Endothelial cell of umbilical vein (primary cell): ENCODE measurements around the gene SNED1. TPM values are rescaled to one million over a fixed set of nuclear protein-coding genes. Genes with fewer than 3 reads are reported as not detected.

Experiments used
- BruUV-seq: library from RNA; stranded (reverse); fragments of 400-500 nt; replicated peaks from 2 replicates; lab custom pipeline; 2021; lab: Mats Ljungman, UMichigan
- CTCF ChIA-PET: fragments of 300-600, 350-600 bp; sonication (Branson Sonifier 250); formaldehyde crosslinking; loops from one replicate; lab custom pipeline; 2021; ENCODE audit warnings: antibody characterized with exemption, inconsistent platforms; lab: Charles Lee
- POLR2A ChIA-PET: fragments of 300-600, 350-600 bp; sonication (Branson Sonifier 250); formaldehyde crosslinking; loops from one replicate; lab custom pipeline; 2021; ENCODE audit warnings: antibody characterized with exemption, inconsistent platforms; lab: Charles Lee
- DNase-seq: peaks from one replicate; pipeline ENCODE4 v3.0.0-alpha.2; 2011; ENCODE audit warnings: low read depth, low spot score
- FAIRE-seq: peaks from 2 replicates; lab custom pipeline; 2011; peaks lifted over from hg19 to GRCh38; lab: Jason Lieb, UNC
- H2AFZ ChIP-seq: 2 replicates; pipeline ENCODE4 v1.6.0; 2012; ENCODE audit warnings: low read depth, low read length, control low read depth, inconsistent platforms
- H3K27ac ChIP-seq: 2 replicates; pipeline ENCODE4 v1.5.1; 2011; ENCODE audit warnings: low read depth, mild to moderate bottlenecking, control low read depth, low read length, moderate library complexity; ENCODE audit not compliant: insufficient read depth
- H3K27me3 ChIP-seq, 2 experiments: 2 replicates each; pipeline versions ENCODE4 v1.6.0 to v1.6.1; 2011; ENCODE audit warnings: low read length in 2 of 2, mixed read lengths in 1 of 2; ENCODE audit not compliant: control insufficient read depth in 2 of 2, insufficient read depth in 2 of 2
- H3K36me3 ChIP-seq, 2 experiments: 2 replicates in 1 of 2; 3 replicates in 1 of 2; pipeline ENCODE4 v1.5.1; 2011; ENCODE audit warnings: low read length in 2 of 2, mild to moderate bottlenecking in 1 of 2, moderate library complexity in 1 of 2; ENCODE audit not compliant: control insufficient read depth in 2 of 2, insufficient read depth in 2 of 2; ENCODE audit errors: extremely low read depth in 1 of 2
- H3K4me1 ChIP-seq: 3 replicates; pipeline ENCODE4 v1.5.1; 2011; ENCODE audit warnings: mild to moderate bottlenecking, low read length; ENCODE audit not compliant: control insufficient read depth, insufficient read depth; ENCODE audit errors: extremely low read depth
- H3K4me2 ChIP-seq: 2 replicates; pipeline ENCODE4 v1.6.1; 2011; ENCODE audit warnings: low read length, control low read depth, mixed read lengths; ENCODE audit not compliant: insufficient read depth
- H3K4me3 ChIP-seq, 3 experiments: fragments of 200-600 bp in 1 of 3; sonication (generic), shearing (Covaris generic) in 1 of 3; replicated peaks in 1 of 3; 2 replicates each; pipeline ENCODE4 v1.5.1; 2011 to 2016; ENCODE audit warnings: control low read depth in 3 of 3, low read length in 3 of 3, mild to moderate bottlenecking in 2 of 3, inconsistent platforms in 1 of 3, low read depth in 1 of 3, moderate library complexity in 1 of 3; ENCODE audit not compliant: insufficient read depth in 1 of 3
- H3K79me2 ChIP-seq: 2 replicates; pipeline ENCODE4 v1.6.0; 2012; ENCODE audit warnings: low read length, inconsistent platforms; ENCODE audit not compliant: control insufficient read depth, insufficient read depth
- H3K9ac ChIP-seq: replicated peaks from 2 replicates; pipeline ENCODE3; 2011; ENCODE audit warnings: low read length, control low read depth; ENCODE audit not compliant: insufficient read depth; ENCODE audit errors: extremely low read depth
- H3K9me1 ChIP-seq: replicated peaks from 3 replicates; pipeline ENCODE4 v1.6.0; 2011; ENCODE audit warnings: mild to moderate bottlenecking, low read length; ENCODE audit not compliant: control insufficient read depth, insufficient read depth; ENCODE audit errors: extremely low read depth
- H3K9me3 ChIP-seq: replicated peaks from 2 replicates; pipeline ENCODE4 v1.5.1; 2012; ENCODE audit warnings: low read length, inconsistent platforms; ENCODE audit not compliant: control insufficient read depth, insufficient read depth
- H4K20me1 ChIP-seq: replicated peaks from 2 replicates; pipeline ENCODE3; 2011; ENCODE audit warnings: mild to moderate bottlenecking, low read length; ENCODE audit not compliant: control insufficient read depth, insufficient read depth; ENCODE audit errors: extremely low read depth
- EZH2 ChIP-seq: IDR thresholded peaks from 2 replicates; pipeline ENCODE4 v1.6.1; 2012; ENCODE audit warnings: borderline replicate concordance, low read depth, mild to moderate bottlenecking, moderate library complexity, low read length, inconsistent platforms; ENCODE audit not compliant: severe bottlenecking
- FOS ChIP-seq: IDR thresholded peaks from 2 replicates; pipeline ENCODE4 v1.6.1; 2011; ENCODE audit warnings: mild to moderate bottlenecking, low read length, moderate library complexity, borderline replicate concordance; ENCODE audit not compliant: insufficient read depth
- GATA2 ChIP-seq: IDR thresholded peaks from 2 replicates; pipeline ENCODE4 v1.7.0; 2011; ENCODE audit warnings: low read depth, mild to moderate bottlenecking, moderate library complexity, mixed read lengths, low read length; ENCODE audit not compliant: insufficient read length, insufficient read depth
- JUN ChIP-seq: IDR thresholded peaks from 2 replicates; pipeline ENCODE4 v1.6.1; 2011; ENCODE audit warnings: borderline replicate concordance, low read depth; ENCODE audit not compliant: insufficient read length, insufficient read depth
- MYC ChIP-seq: IDR thresholded peaks from one replicate; pipeline ENCODE4 v1.6.1; 2011; ENCODE audit warnings: mild to moderate bottlenecking, low read depth, low read length
- POLR2A ChIP-seq: IDR thresholded peaks from 2 replicates; pipeline ENCODE4 v1.6.1; 2012; ENCODE audit warnings: low read depth, mild to moderate bottlenecking, control low read depth, low read length
- POLR2AphosphoS5 ChIP-seq: IDR thresholded peaks from 2 replicates; pipeline ENCODE4 v1.6.1; 2012; ENCODE audit warnings: low read depth, mild to moderate bottlenecking, control low read depth, low read length, moderate library complexity; ENCODE audit not compliant: insufficient read depth
- dilution Hi-C: fragments of 300-500 bp; cut with MboI; formaldehyde crosslinking; loops from one replicate; pipeline ENCODE4 v1.15.0; 2019; ENCODE audit warnings: low sequenced_read_pairs; ENCODE audit not compliant: extremely low pct_ligation_motif_present
- intact Hi-C: fragments of 100-400 bp; cut with micrococcal nuclease; formaldehyde crosslinking; loops from one replicate; pipeline ENCODE4 v1.10.0; 2022
- polyA plus RNA-seq, 4 experiments: library from polyadenylated mRNA; depleted of rRNA in 3 of 4; stranded (reverse) in 3 of 4; unstranded in 1 of 4; fragments of >200 nt; gene quantifications; 2 replicates each; pipeline versions ENCODE4 v1.2.1 to v1.2.3, GENCODE V29; 2011 to 2012; ENCODE audit warnings: missing spikeins in 1 of 4
- total RNA-seq: library from RNA; stranded (reverse); gene quantifications from 2 replicates; pipeline ENCODE4 v1.2.3, GENCODE V29; 2021
- TF ChIP-seq, protein P1 (sequence below), 2 donors: IDR thresholded peaks; 1 replicate in 1 of 2; 2 replicates in 1 of 2; pipeline ENCODE4 v1.5.1; 2011; ENCODE audit warnings: low read length in 2 of 2, mild to moderate bottlenecking in 2 of 2, moderate library complexity in 2 of 2, control low read depth in 1 of 2, inconsistent platforms in 1 of 2, low read depth in 1 of 2; ENCODE audit not compliant: insufficient read depth in 1 of 2; ENCODE audit errors: extremely low read depth in 1 of 2
- TF ChIP-seq, protein P2 (sequence below): IDR thresholded peaks from 2 replicates; pipeline ENCODE4 v1.6.1; 2011; ENCODE audit not compliant: insufficient read depth, insufficient read length

Gene SNED1
- total and polyA plus RNA-seq, 2 donors (not counting 3 experiments of a cell fraction or from before 2014, with no cell fraction given) = 14.1 to 17.2 TPM

DNA sequence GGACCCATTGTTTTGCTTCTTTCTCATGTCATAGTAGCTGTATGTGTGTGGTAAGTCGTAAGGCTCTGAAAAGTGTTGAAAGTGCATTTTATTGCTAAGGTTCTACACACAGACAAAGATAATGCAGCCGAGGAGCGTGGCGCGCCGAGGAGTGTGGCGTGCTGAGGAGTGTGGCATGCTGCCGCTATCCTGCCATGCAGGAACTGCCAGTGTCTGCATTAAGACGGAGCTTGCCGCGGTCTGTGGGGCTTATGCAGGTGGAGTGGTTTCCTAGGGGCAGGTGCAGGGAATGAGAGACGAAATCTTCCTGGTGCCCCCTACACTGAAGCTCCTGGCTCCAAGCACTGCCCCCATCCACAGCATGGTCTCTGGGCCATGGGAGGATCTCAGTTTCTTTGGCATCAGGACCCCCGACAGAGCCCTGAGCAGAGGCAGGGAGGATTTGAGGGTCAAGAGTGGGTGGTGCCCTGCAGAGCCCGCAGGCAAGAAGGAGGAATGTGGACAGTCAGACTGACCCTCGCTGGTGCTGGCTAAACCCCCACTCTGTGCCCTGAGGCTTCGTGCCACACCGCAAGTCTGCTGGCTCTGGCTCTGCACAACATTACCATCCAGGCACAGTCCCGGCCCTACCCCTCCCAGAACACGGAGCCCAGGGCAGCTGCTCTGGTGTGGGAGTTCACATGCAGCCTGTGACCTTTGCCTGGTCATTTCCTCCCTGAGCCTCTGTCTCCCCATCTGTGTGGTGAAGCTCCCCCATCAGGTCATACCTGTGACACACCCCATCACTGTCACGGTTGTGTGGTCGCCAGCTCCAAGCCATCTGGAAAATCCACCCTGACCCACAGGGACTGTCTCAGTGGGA is 3.2 kb downstream of the SNED1 start:
- Histone ChIP-seq H3K4me2 (no peak overlapping the region), H3K9me3 (no peaks in the 10 kb centered on the region), H3K9me1 (no peaks in the 10 kb centered on the region), H3K9ac (no peak overlapping the region), H3K4me1 (peaks cover 12% of the 10 kb centered on the region), H3K27me3 (no peaks in the 10 kb centered on the region), H3K36me3 (no peaks in the 10 kb centered on the region), H3K27ac (no peak overlapping the region), H3K4me3 (no peak overlapping the region), H3K79me2 (peaks cover 9% of the 10 kb centered on the region), H2AFZ (no peak overlapping the region), H4K20me1 (no peaks in the 10 kb centered on the region)
- TF ChIP-seq EZH2 = no peak
- TF ChIP-seq, protein P1, sequence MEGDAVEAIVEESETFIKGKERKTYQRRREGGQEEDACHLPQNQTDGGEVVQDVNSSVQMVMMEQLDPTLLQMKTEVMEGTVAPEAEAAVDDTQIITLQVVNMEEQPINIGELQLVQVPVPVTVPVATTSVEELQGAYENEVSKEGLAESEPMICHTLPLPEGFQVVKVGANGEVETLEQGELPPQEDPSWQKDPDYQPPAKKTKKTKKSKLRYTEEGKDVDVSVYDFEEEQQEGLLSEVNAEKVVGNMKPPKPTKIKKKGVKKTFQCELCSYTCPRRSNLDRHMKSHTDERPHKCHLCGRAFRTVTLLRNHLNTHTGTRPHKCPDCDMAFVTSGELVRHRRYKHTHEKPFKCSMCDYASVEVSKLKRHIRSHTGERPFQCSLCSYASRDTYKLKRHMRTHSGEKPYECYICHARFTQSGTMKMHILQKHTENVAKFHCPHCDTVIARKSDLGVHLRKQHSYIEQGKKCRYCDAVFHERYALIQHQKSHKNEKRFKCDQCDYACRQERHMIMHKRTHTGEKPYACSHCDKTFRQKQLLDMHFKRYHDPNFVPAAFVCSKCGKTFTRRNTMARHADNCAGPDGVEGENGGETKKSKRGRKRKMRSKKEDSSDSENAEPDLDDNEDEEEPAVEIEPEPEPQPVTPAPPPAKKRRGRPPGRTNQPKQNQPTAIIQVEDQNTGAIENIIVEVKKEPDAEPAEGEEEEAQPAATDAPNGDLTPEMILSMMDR (IDR thresholded peaks at IDR 0.05; ENCODE audit: extremely low read depth in 1 of 2, insufficient read depth in 1 of 2, low read depth in 1 of 2, low read length in 2 of 2) = no peak
- no peak for TF ChIP-seq POLR2AphosphoS5
- TF ChIP-seq JUN = no peak
- TF ChIP-seq MYC = no peak
- no peak for TF ChIP-seq GATA2
- TF ChIP-seq FOS = no peak
- TF ChIP-seq, protein P2, sequence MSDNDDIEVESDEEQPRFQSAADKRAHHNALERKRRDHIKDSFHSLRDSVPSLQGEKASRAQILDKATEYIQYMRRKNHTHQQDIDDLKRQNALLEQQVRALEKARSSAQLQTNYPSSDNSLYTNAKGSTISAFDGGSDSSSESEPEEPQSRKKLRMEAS = no peak
- no peak for TF ChIP-seq POLR2A
- no peak for DNase-seq
- intact Hi-C loops = no loop called here
- no TSS peak for BruUV-seq
- dilution Hi-C loops = no loop called here
- ChIA-PET POLR2A (no interaction called here), CTCF (interaction anchor here (2.4 kb wide), 1 partner anchor 8 kb away, joined by 13 read pairs; no protein-coding TSS in a partner anchor)
- FAIRE-seq = no peak
